Prostate gland (tissue), 2 donors: ENCODE results near the gene PSMF1. TPM values are rescaled to one million over a fixed set of nuclear protein-coding genes. Genes with fewer than 3 reads are reported as not detected.

Experiments
- DNase-seq: peaks from one replicate; pipeline ENCODE4 v3.0.0-alpha.2; 2019; ENCODE audit warnings: low spot score
- H3K27ac ChIP-seq, 2 donors: fragments of 200-600 bp; sonication (generic); 2 replicates each; pipeline ENCODE4 v1.5.1; 2017 to 2019
- H3K27me3 ChIP-seq: fragments of 200-600 bp; sonication (generic); replicated peaks from 2 replicates; pipeline ENCODE4 v1.5.1; 2019; ENCODE audit not compliant: insufficient read depth
- H3K36me3 ChIP-seq, 2 donors: fragments of 200-600 bp; sonication (generic); 1 replicate in 1 of 2; 2 replicates in 1 of 2; pipeline versions ENCODE4 v1.5.1 to v1.8.1; 2017 to 2019
- H3K4me1 ChIP-seq: fragments of 200-600 bp; sonication (generic); replicated peaks from 2 replicates; pipeline ENCODE4 v1.5.1; 2019
- H3K4me3 ChIP-seq, 2 donors: fragments of 200-600 bp; sonication (generic); 2 replicates each; pipeline ENCODE4 v1.5.1; 2017 to 2019
- H3K9me3 ChIP-seq: fragments of 200-600 bp; sonication (generic); 2 replicates; pipeline ENCODE4 v1.5.1; 2017
- POLR2A ChIP-seq: fragments of 450-650 bp; IDR thresholded peaks from one replicate; pipeline ENCODE4 v1.6.1; 2016; ENCODE audit warnings: antibody characterized with exemption, mild to moderate bottlenecking
- POLR2AphosphoS5 ChIP-seq: sonication (generic); formaldehyde crosslinking; IDR thresholded peaks from one replicate; pipeline ENCODE4 v1.6.1; 2017; ENCODE audit warnings: antibody characterized with exemption
- WGBS: methylation state at CpG from one replicate; pipeline ENCODE4 v1.1.5; 2018; 5-methylcytosine and 5-hydroxymethylcytosine counted together
- intact Hi-C: fragments of 100-400 bp; cut with DNase I; formaldehyde crosslinking; loops from one replicate; pipeline ENCODE4 v1.14.2; 2022
- total RNA-seq, 2 donors: library from RNA; depleted of rRNA; stranded (reverse); fragments of >200 nt; gene quantifications; one replicate each; pipeline ENCODE4 v1.1.0, GENCODE V29; 2016
- TF ChIP-seq, protein P1 (sequence below), 4 experiments: fragments of 200-600 bp in 2 of 4; fragments of 450-650 bp in 2 of 4; sonication (generic) in 2 of 4; IDR thresholded peaks; 1 replicate in 3 of 4; 2 replicates in 1 of 4; pipeline ENCODE4 v1.5.1; 2016 to 2019; ENCODE audit warnings: antibody characterized with exemption in 4 of 4, mild to moderate bottlenecking in 2 of 4, moderate library complexity in 2 of 4

PSMF1 gene
- total RNA-seq, 2 donors from 2014 or later = 76.8 to 282 TPM

DNA sequence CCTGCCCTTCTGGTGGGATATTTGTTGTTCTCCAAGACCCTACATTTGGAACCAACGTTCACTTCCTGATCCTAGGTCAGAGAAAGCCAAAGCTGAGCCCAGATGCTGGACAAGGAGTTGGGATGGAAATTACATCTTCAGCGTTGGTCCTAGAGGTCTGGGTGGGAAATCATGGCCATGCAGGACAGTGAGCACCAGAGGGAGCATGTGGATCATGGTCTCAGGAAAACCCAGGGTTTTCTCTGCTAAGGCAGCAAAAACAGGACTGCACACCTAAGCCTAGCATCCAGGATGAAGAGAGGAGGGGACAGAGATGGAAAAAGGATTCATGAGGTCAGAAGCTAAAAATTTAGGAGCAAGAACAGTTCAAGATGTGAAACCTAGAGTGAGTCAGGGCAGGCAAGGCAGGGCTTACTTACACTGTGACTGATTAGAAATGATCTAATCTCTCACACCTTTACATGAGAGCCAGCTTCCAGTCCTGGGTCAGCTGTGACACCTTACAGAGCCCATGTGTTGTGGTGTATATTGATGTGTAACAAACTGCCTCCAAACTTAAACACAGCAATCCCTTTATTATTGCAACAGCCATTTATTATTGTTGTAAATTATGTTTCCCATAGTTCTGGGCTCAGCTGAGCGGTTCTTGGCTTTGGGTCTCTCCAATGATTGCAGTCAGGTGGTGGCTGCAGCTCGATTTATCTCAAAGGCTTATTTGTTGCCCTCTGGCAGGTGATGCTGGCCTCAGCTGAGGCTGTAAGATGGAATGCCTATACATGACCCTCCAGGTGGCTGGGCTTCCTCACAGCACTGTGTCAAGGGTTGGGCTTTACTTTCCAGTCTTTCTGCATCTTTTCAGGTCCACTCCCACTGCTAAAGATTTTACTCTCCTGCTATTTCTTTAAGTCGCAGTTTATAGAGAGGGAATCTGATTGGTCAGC lies 91.3 kb downstream of the PSMF1 start:
- no peak for TF ChIP-seq POLR2AphosphoS5
- no peak for TF ChIP-seq POLR2A
- TF ChIP-seq, protein P1, sequence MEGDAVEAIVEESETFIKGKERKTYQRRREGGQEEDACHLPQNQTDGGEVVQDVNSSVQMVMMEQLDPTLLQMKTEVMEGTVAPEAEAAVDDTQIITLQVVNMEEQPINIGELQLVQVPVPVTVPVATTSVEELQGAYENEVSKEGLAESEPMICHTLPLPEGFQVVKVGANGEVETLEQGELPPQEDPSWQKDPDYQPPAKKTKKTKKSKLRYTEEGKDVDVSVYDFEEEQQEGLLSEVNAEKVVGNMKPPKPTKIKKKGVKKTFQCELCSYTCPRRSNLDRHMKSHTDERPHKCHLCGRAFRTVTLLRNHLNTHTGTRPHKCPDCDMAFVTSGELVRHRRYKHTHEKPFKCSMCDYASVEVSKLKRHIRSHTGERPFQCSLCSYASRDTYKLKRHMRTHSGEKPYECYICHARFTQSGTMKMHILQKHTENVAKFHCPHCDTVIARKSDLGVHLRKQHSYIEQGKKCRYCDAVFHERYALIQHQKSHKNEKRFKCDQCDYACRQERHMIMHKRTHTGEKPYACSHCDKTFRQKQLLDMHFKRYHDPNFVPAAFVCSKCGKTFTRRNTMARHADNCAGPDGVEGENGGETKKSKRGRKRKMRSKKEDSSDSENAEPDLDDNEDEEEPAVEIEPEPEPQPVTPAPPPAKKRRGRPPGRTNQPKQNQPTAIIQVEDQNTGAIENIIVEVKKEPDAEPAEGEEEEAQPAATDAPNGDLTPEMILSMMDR (IDR thresholded peaks at IDR 0.05) = no peak
- no peak for DNase-seq
- 59% methylated on average over 5 of the region's 5 CpGs for WGBS
- Histone ChIP-seq H3K27me3 (no peaks in the 10 kb centered on the region), H3K4me3 (no peak overlapping the region), H3K27ac (no peak overlapping the region), H3K36me3 (no peaks in the 10 kb centered on the region), H3K4me1 (no peaks in the 10 kb centered on the region), H3K9me3 (no peaks in the 10 kb centered on the region)
- intact Hi-C loops = loop anchor here (10.0 kb wide), 1 partner anchor 395 kb away; no protein-coding TSS in a partner anchor

DNA sequence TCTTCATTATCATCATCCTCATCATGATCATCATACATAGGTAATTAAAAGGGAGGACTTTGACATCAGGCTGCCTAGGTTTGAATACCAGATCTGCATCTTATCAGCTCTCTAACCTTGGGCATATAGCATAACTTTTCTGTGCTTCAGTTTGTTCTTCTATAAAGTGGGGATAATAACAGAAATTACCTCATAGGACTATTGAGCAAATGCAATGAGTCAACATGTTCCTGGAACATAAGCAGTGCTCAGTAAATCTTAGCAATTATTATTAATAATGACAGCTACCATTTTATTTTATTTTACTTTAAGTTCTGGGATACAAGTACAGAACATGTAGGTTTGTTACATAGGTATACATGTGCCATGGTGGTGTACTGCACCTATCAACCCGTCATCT lies 92.1 kb downstream of the PSMF1 start:
- Histone ChIP-seq H3K9me3 (no peaks in the 10 kb centered on the region), H3K36me3 (no peaks in the 10 kb centered on the region), H3K4me1 (no peaks in the 10 kb centered on the region), H3K27ac (no peak overlapping the region), H3K27me3 (no peaks in the 10 kb centered on the region), H3K4me3 (no peak overlapping the region)
- 96% methylated on average over 1 of the region's 1 CpG for WGBS
- no peak for DNase-seq
- intact Hi-C loops = loop anchor here (10.0 kb wide), 1 partner anchor 396 kb away; no protein-coding TSS in a partner anchor
- TF ChIP-seq, protein P1 (IDR thresholded peaks at IDR 0.05) = no peak
- TF ChIP-seq POLR2AphosphoS5 (no peak), POLR2A (no peak)

DNA sequence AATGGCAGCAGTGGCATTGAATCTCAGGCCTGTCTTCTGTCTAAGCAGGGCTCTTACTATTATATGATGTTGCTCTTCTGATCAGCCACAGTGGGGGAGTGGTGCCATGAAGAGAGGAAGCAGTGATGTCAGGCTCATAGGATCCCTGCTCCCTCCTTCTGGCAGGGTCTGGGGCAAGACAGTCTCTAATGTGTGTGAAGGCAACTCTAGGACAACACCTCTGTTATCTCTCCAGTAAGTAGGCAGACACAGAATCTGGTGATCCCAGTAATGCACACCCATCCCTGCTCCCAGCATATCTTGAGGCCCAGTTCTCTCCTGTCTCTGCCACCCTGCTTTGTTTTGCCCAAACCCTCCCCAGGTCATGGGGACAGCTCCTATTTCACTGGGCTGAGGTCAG lies 93.6 kb downstream of the PSMF1 start:
- intact Hi-C loops = loop anchor here (10.0 kb wide), 1 partner anchor 397 kb away; no protein-coding TSS in a partner anchor
- no peak for DNase-seq
- H3K27ac ChIP-seq = no peak overlapping the region
- no peaks in the 10 kb centered on the region for H3K36me3 ChIP-seq
- no peaks in the 10 kb centered on the region for H3K4me1 ChIP-seq
- no peaks in the 10 kb centered on the region for H3K27me3 ChIP-seq
- H3K9me3 ChIP-seq = no peaks in the 10 kb centered on the region
- TF ChIP-seq, protein P1 (IDR thresholded peaks at IDR 0.05) = no peak
- TF ChIP-seq POLR2A (no peak), POLR2AphosphoS5 (no peak)
- no peak overlapping the region for H3K4me3 ChIP-seq

DNA sequence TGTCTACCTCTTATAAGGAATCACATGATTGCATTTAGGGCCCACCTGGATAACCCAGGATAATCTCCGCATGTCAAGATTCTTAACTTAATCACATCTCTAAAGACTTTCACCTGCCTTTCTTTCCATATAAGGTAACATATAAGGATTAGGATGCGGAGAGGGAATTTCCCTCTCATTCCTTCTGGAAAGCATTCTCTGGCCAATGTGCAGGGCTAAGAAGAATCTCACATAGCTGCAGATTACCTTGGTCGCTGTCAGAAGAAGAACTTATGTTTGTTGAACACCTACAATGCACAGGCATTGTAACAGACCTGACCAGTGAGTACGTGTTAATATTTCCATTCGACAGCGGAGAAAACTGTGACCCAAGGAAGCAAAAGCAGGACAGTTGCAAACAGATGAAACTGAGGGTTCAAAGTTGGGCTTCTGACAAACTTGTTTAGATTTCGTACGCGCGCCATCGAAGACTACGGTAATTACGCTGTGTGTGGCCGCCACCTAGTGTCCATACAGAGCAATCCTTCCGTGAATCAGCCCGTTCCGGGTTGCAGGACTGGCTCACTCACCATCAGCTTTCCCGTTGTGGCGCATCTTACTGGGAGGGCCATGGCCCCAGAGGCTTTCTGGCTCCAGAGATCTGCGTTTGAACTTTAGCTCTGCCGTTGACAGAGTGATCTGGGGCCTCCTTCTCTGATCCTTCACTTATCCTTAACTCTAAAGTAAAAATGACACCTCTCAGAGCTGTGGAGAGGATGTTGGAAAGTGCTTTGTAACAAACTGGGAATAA lies 94.4 kb downstream of the PSMF1 start:
- no peaks in the 10 kb centered on the region for H3K9me3 ChIP-seq
- DNase-seq = peak; percentile 67
- intact Hi-C loops = loop anchor here (10.0 kb wide), 1 partner anchor 398 kb away; no protein-coding TSS in a partner anchor
- WGBS = 13% methylated on average over 21 of the region's 21 CpGs
- H3K27ac ChIP-seq = no peak overlapping the region
- H3K4me1 ChIP-seq = no peaks in the 10 kb centered on the region
- H3K4me3 ChIP-seq = no peak overlapping the region
- H3K36me3 ChIP-seq = no peaks in the 10 kb centered on the region
- no peaks in the 10 kb centered on the region for H3K27me3 ChIP-seq
- TF ChIP-seq, protein P1 (IDR thresholded peaks at IDR 0.05) = peak; percentile 23 to 72 (median 56)
- TF ChIP-seq POLR2A = no peak
- no peak for TF ChIP-seq POLR2AphosphoS5
